Mucosa of descending colon (tissue), 3 donors: ENCODE results near the gene ADIPOR2. TPM values are rescaled to one million over a fixed set of nuclear protein-coding genes. Genes with fewer than 3 reads are reported as not detected.

Experiments
- ATAC-seq: fragments of 200-7000 bp; cut with Tn5 transposase; one replicate; pipeline ENCODE4 v1.9.1; 2020; ENCODE audit warnings: mild to moderate bottlenecking, moderate library complexity
- DNase-seq, 3 donors: peaks; one replicate each; pipeline ENCODE4 v3.0.0-alpha.2; 2020
- H3K36me3 ChIP-seq: fragments of 200-600 bp; one replicate; pipeline ENCODE4 v1.8.0; 2021; ENCODE audit warnings: low read depth, mild to moderate bottlenecking
- H3K4me1 ChIP-seq: fragments of 200-600 bp; one replicate; pipeline ENCODE4 v1.8.0; 2021; ENCODE audit warnings: low read depth, mild to moderate bottlenecking
- H3K4me3 ChIP-seq: fragments of 200-600 bp; one replicate; pipeline ENCODE4 v1.8.0; 2021; ENCODE audit warnings: mild to moderate bottlenecking
- H3K9me3 ChIP-seq: fragments of 200-600 bp; one replicate; pipeline ENCODE4 v1.8.0; 2021; ENCODE audit warnings: mild to moderate bottlenecking
- intact Hi-C, 2 donors: fragments of 100-400 bp; cut with DNase I in 1 of 2; cut with micrococcal nuclease in 1 of 2; formaldehyde crosslinking; loops; one replicate each; pipeline versions ENCODE4 v1.11.0 to v1.11.1; 2022; cut with DNase I, micrococcal nuclease
- total RNA-seq, 3 donors: library from RNA; stranded (reverse); fragmentation: NEBNext Ultra II Directional in 2 of 3; extraction: Animal tissue kit (Norgen Biotek cat#: 25700) in 2 of 3; gene quantifications; one replicate each; pipeline versions ENCODE4 v1.2.1 to v1.2.4, GENCODE V29; 2021 to 2023
- TF ChIP-seq, protein P1 (sequence below): fragments of 200-600 bp; IDR thresholded peaks from one replicate; pipeline ENCODE4 v1.8.0; 2022; ENCODE audit warnings: antibody characterized with exemption, mild to moderate bottlenecking
- donor health status: DM: no; HTN: no; CAD: no; lungs with moderate emphysema.
- donor health status: DM: no; HTN: no; CAD: no.
- donor health status: DM: no; HTN: yes; CAD: no.

ADIPOR2 gene
- total RNA-seq, 3 donors from 2014 or later: 76.1 to 119 (median 98.5) TPM

DNA sequence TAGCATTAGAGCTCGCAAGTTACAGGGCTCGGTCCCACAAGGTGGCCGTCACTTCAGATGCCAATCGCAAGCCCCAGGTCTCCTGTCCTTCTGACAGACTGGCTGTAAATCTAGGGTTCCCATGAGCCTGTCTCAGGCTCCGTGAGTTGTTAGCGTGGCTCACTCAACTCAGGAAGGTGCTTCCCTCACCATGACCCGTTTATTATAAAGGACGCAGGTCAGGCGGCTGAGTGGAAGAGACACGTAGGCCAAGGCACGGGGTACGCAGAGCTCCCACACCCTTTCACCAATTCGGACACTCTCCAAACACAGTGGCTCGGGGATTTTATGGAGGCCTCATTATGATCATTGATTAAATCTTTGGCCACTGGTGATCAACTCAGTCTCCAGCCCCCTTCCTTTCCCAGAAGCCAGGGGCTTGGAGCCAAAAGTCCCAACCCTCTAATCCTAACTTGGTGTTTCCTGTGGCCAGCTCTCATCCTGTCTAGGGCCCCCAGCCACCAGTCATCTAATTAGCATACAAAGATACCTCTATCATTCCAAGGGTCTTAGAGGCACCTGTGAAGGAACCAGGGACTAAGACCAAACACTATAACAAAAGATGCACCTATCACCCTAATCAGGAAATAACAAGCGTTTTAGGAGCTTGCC is 103.7 kb downstream of the ADIPOR2 start:
- Histone ChIP-seq H3K4me1 (peaks cover 9% of the 10 kb centered on the region), H3K4me3 (no peak overlapping the region), H3K36me3 (no peaks in the 10 kb centered on the region), H3K9me3 (no peaks in the 10 kb centered on the region)
- intact Hi-C loops: loop anchor here (5.0 to 10.0 kb wide), 4 partner anchors 142 to 240 kb away; no protein-coding TSS in a partner anchor
- no peak for DNase-seq
- TF ChIP-seq, protein P1, sequence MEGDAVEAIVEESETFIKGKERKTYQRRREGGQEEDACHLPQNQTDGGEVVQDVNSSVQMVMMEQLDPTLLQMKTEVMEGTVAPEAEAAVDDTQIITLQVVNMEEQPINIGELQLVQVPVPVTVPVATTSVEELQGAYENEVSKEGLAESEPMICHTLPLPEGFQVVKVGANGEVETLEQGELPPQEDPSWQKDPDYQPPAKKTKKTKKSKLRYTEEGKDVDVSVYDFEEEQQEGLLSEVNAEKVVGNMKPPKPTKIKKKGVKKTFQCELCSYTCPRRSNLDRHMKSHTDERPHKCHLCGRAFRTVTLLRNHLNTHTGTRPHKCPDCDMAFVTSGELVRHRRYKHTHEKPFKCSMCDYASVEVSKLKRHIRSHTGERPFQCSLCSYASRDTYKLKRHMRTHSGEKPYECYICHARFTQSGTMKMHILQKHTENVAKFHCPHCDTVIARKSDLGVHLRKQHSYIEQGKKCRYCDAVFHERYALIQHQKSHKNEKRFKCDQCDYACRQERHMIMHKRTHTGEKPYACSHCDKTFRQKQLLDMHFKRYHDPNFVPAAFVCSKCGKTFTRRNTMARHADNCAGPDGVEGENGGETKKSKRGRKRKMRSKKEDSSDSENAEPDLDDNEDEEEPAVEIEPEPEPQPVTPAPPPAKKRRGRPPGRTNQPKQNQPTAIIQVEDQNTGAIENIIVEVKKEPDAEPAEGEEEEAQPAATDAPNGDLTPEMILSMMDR: no peak
- no peak for ATAC-seq

DNA sequence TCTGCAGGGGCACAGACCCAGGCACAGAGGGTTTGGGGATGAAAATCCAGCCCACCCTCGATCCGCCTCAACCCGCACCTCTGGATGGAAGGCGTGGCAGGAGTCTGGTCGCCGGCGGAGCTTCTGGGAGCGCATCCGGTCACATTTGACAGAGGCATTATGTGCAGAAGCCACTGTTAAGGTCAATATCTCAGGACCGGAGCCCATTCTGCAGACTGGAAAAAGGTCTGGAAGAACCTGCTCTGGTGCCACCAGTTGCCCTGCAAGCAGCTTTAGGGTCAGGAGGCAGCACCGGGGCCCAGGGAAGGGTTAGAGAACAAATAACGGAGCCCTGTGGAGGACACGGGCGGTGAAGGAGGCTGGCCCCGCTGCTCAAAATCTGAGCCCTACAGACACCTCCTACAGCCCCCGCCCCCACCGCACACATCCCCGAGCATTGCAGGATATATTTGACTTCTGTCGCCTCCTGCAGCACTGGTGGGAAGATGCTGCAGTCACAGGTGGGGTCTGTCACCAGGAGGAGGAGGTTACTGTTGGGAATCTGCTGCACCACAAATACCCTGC is 104.4 kb downstream of the ADIPOR2 start:
- H3K9me3 ChIP-seq: no peaks in the 10 kb centered on the region
- no peak overlapping the region for H3K4me3 ChIP-seq
- H3K4me1 ChIP-seq: peaks cover 9% of the 10 kb centered on the region
- peak in 1 of 3 donors; percentile 58 for DNase-seq
- intact Hi-C loops: loop anchor here (5.0 to 10.0 kb wide), 2 partner anchors 142 to 239 kb away; no protein-coding TSS in a partner anchor
- no peak for ATAC-seq
- no peaks in the 10 kb centered on the region for H3K36me3 ChIP-seq
- TF ChIP-seq, protein P1: no peak

DNA sequence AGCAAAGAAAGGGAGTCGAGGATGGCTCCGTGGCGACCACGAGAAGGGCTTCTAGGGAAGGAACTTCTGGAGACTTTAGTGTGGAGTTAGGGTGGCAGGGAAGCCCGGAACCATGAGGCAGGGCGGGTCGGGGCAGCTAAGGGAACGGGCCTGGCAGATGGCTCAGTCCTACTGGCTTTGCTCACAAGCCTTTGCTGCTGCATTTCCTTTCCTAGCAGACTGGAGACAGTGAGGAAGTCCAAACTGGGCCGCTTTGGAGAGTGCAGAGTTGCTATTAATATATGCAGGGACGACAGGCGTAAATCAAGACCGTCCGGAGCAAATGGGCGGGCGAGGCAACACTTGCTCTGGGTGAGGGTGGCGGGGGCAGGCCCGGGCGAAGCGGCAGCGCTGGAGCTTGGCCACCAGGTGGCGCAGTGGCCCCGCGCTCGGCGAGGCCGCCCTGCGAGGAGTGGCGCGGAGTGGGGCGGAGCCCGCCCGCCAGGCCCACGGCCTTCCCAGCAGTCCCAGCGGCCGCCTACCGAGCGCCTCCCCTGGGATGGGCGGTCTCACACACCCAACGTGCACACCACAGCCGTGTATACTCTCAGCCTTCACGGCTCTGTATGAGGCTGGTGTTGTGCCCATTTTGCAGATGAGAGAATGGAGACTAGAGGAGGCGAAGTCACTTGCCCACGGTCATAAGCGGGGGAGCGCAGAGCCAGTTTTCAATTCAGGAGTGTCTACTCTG is 105.1 kb downstream of the ADIPOR2 start:
- Histone ChIP-seq H3K36me3 (no peaks in the 10 kb centered on the region), H3K9me3 (no peaks in the 10 kb centered on the region), H3K4me1 (peaks cover 9% of the 10 kb centered on the region), H3K4me3 (peak overlapping the region; percentile 60)
- peak; percentile 93 for ATAC-seq
- peak; percentile 94 to 98 (median 97) for DNase-seq
- TF ChIP-seq, protein P1: peak; percentile 96
- intact Hi-C loops: loop anchor here (5.0 to 10.0 kb wide), 2 partner anchors 141 to 239 kb away; no protein-coding TSS in a partner anchor

DNA sequence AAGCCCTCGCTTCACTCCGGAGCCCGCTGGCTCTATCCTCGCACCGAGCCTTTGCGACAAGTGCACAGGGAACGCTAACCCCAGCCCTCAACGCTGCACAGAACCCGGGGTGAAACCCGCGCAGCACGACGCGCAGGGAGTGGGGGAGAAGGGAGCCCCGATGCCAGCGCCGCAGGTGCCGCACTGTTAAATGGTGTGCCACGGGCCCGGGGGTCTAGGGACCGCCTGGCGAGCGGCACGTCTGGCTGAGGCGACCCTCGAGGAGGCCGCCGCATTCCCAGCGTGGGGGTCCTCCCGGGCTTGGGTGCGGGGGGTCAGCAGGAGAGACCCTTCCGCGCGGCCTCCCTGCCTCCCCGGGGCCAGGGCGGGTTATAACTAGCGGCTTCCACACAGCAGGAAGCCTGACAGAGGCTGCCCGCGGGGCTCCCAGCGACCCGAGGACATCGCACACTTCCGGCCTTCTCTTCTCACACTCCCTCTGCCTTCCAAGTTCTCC is 105.7 kb downstream of the ADIPOR2 start:
- TF ChIP-seq, protein P1: no peak
- Histone ChIP-seq H3K4me3 (peak overlapping the region; percentile 60), H3K4me1 (peaks cover 9% of the 10 kb centered on the region), H3K9me3 (no peaks in the 10 kb centered on the region), H3K36me3 (no peaks in the 10 kb centered on the region)
- peak; percentile 67 for ATAC-seq
- intact Hi-C loops: loop anchor here (5.0 to 10.0 kb wide), 2 partner anchors 141 to 238 kb away; no protein-coding TSS in a partner anchor
- DNase-seq: peak; percentile 60 to 82 (median 76)

DNA sequence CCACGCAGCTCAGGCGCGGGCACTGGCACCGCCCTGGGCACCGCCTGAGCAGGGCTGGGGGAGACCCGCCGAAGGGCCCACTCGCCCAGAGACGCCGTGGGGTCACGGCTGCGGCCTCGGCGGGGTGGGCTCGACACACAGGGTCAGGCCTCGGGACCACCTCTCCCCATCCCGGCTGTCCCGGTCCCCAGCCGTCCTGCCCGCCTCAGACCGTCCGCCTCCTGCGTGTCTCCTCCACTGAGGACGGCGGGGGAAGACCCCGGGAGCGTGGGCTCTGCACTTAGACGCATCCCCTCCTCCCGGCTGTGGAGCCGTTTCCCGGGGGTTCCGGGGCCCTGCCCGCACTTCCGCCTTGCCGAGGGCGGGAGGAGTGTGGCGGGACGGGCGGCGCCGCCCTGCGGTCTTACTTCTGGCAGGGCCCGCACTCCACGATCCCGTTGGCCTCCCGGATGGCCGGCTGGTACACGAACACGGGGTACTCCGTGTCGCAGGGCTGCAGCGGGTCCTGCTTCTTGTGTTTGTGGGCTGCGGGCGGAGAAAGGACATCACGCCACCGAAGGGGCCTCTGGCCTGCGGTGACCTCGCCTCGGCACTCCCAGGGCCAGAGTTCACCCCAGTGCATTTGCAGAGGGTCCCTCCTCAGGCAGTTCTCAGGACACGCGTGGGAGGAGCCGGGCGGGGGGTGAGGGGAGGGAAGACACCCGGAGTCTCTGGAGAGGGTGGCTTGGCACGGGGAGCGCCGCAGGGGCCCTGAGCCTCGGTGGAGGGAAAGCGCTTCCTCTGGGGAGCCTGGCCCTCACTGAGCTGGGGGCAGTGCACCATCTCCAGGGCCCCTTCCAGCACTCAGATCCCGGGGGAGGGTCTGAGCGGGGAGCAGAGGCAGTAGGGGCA is 106.4 kb downstream of the ADIPOR2 start:
- DNase-seq (peak; percentile 81 to 87 (median 86)), ATAC-seq (peak; percentile 65)
- H3K9me3 ChIP-seq: no peaks in the 10 kb centered on the region
- H3K4me3 ChIP-seq: peak overlapping the region; percentile 60
- peaks cover 9% of the 10 kb centered on the region for H3K4me1 ChIP-seq
- TF ChIP-seq, protein P1: no peak
- no peaks in the 10 kb centered on the region for H3K36me3 ChIP-seq
- intact Hi-C loops: loop anchor here (5.0 to 10.0 kb wide), 2 partner anchors 140 to 238 kb away; no protein-coding TSS in a partner anchor
